Measurements from ENCODE around the gene IL19. TPM values are rescaled to one million over a fixed set of nuclear protein-coding genes. Genes with fewer than 3 reads are reported as not detected.

The IL19 gene
- total and polyA plus RNA-seq, 9 of the 15 experiments (the other 6 are each of a cell fraction or from before 2014, with no cell fraction given) = not detected

DNA sequence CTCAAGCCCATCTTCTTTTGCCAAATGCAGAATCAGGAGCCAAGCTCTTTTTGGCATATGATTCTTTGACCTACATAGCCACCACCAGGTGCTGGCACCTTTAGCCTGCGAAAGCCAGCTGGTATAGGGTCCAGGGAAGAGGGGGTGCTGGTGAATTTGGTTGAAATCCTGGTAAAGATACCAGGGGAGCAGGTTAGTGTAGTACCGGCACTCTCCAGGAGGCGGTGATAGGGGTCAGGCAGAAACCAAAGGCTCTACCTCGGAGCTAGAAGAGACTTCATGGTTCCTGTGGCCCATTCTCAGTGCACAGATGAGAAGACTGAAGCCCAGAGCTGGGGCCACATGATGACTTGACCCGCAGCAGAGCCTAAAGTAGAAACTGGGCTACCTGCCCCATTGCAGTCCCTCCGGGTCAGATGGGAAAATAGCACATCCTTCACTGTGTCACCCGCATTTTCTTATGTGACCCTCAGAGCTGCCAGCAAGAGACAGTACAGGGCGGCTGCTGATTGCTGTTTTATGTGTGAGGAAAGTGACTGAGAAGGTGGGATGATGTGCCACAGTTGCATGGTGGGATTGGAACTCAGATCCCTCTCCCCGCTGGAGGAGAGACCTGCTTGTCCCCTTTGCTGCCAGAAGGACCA is 36.0 kb upstream of the IL19 start (continued):
- TF ChIP-seq, protein P1, sequence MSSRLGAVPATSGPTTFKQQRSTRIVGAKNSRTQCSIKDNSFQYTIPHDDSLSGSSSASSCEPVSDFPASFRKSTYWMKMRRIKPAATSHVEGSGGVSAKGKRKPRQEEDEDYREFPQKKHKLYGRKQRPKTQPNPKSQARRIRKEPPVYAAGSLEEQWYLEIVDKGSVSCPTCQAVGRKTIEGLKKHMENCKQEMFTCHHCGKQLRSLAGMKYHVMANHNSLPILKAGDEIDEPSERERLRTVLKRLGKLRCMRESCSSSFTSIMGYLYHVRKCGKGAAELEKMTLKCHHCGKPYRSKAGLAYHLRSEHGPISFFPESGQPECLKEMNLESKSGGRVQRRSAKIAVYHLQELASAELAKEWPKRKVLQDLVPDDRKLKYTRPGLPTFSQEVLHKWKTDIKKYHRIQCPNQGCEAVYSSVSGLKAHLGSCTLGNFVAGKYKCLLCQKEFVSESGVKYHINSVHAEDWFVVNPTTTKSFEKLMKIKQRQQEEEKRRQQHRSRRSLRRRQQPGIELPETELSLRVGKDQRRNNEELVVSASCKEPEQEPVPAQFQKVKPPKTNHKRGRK (tag; IDR thresholded peaks at IDR 0.05) = no peak
- TF ChIP-seq, protein P2, sequence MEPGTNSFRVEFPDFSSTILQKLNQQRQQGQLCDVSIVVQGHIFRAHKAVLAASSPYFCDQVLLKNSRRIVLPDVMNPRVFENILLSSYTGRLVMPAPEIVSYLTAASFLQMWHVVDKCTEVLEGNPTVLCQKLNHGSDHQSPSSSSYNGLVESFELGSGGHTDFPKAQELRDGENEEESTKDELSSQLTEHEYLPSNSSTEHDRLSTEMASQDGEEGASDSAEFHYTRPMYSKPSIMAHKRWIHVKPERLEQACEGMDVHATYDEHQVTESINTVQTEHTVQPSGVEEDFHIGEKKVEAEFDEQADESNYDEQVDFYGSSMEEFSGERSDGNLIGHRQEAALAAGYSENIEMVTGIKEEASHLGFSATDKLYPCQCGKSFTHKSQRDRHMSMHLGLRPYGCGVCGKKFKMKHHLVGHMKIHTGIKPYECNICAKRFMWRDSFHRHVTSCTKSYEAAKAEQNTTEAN (CRISPR knock-in tag; IDR thresholded peaks at IDR 0.05) = no peak
- TF ChIP-seq HNRNPUL1 (IDR thresholded peaks at IDR 0.05; ENCODE audit: low read length) (no peak), ZNF57 (CRISPR knock-in tag; IDR thresholded peaks at IDR 0.05) (no peak), TRIM28 (IDR thresholded peaks at IDR 0.05) (no peak), FOSL1 (tag; conservative IDR thresholded peaks at IDR 0.05) (no peak), STAG1 (CRISPR knock-in tag; IDR thresholded peaks at IDR 0.05; ENCODE audit: borderline replicate concordance) (peak; percentile 73; the same call in 1 of the 2 replicates), CBX2 (IDR thresholded peaks at IDR 0.05; ENCODE audit: insufficient read depth, low read length, poor library complexity, severe bottlenecking) (no peak), CHD2 (IDR thresholded peaks at IDR 0.05; ENCODE audit: low read depth, low read length) (no peak), ZNF121 (CRISPR knock-in tag; conservative IDR thresholded peaks at IDR 0.05) (no peak), SIRT6 (IDR thresholded peaks at IDR 0.05; ENCODE audit: low read depth, low read length) (no peak), CREBBP (IDR thresholded peaks at IDR 0.05; ENCODE audit: low read depth, low read length) (no peak)
- TF ChIP-seq, protein P3, sequence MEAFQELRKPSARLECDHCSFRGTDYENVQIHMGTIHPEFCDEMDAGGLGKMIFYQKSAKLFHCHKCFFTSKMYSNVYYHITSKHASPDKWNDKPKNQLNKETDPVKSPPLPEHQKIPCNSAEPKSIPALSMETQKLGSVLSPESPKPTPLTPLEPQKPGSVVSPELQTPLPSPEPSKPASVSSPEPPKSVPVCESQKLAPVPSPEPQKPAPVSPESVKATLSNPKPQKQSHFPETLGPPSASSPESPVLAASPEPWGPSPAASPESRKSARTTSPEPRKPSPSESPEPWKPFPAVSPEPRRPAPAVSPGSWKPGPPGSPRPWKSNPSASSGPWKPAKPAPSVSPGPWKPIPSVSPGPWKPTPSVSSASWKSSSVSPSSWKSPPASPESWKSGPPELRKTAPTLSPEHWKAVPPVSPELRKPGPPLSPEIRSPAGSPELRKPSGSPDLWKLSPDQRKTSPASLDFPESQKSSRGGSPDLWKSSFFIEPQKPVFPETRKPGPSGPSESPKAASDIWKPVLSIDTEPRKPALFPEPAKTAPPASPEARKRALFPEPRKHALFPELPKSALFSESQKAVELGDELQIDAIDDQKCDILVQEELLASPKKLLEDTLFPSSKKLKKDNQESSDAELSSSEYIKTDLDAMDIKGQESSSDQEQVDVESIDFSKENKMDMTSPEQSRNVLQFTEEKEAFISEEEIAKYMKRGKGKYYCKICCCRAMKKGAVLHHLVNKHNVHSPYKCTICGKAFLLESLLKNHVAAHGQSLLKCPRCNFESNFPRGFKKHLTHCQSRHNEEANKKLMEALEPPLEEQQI (IDR thresholded peaks at IDR 0.05) = no peak

Data from K562 (cell line).